ENCODE measurements around the gene GRID2.

DNA sequence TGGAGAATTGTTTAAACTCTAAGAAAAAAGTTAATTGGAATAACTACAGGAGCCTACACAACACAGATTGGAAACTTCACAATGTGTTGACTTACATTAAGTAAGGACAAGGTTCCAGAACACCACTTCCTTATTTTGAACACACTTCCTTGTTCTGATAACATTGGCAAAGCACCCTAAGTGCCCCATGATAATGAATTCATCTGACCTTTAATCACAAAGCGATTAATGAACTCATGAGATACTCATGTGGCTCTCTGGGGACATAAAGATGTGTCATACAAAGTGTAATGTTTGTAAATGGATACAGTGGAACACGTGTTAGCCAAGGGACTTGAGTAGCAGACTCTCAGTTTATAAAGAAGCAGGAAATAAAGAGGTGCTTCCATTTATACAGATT is 1455.7 kb downstream of the GRID2 start:
- TF ChIP-seq ZFP91 (CRISPR knock-in tag; IDR thresholded peaks at IDR 0.05; ENCODE audit: borderline replicate concordance): no peak
- no peak for TF ChIP-seq KDM4B (CRISPR knock-in tag; IDR thresholded peaks at IDR 0.05)
- TF ChIP-seq, protein P1, sequence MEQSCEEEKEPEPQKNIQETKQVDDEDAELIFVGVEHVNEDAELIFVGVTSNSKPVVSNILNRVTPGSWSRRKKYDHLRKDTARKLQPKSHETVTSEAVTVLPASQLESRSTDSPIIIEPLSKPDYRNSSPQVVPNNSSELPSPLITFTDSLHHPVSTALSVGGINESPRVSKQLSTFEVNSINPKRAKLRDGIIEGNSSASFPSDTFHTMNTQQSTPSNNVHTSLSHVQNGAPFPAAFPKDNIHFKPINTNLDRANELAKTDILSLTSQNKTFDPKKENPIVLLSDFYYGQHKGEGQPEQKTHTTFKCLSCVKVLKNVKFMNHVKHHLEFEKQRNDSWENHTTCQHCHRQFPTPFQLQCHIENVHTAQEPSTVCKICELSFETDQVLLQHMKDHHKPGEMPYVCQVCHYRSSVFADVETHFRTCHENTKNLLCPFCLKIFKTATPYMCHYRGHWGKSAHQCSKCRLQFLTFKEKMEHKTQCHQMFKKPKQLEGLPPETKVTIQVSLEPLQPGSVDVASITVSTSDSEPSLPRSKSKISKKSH (CRISPR knock-in tag; IDR thresholded peaks at IDR 0.05; ENCODE audit: borderline replicate concordance): no peak
- TF ChIP-seq, protein P2, sequence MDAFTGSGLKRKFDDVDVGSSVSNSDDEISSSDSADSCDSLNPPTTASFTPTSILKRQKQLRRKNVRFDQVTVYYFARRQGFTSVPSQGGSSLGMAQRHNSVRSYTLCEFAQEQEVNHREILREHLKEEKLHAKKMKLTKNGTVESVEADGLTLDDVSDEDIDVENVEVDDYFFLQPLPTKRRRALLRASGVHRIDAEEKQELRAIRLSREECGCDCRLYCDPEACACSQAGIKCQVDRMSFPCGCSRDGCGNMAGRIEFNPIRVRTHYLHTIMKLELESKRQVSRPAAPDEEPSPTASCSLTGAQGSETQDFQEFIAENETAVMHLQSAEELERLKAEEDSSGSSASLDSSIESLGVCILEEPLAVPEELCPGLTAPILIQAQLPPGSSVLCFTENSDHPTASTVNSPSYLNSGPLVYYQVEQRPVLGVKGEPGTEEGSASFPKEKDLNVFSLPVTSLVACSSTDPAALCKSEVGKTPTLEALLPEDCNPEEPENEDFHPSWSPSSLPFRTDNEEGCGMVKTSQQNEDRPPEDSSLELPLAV (CRISPR knock-in tag; conservative IDR thresholded peaks at IDR 0.05; ENCODE audit: low read depth): no peak
- TF ChIP-seq, protein P3, sequence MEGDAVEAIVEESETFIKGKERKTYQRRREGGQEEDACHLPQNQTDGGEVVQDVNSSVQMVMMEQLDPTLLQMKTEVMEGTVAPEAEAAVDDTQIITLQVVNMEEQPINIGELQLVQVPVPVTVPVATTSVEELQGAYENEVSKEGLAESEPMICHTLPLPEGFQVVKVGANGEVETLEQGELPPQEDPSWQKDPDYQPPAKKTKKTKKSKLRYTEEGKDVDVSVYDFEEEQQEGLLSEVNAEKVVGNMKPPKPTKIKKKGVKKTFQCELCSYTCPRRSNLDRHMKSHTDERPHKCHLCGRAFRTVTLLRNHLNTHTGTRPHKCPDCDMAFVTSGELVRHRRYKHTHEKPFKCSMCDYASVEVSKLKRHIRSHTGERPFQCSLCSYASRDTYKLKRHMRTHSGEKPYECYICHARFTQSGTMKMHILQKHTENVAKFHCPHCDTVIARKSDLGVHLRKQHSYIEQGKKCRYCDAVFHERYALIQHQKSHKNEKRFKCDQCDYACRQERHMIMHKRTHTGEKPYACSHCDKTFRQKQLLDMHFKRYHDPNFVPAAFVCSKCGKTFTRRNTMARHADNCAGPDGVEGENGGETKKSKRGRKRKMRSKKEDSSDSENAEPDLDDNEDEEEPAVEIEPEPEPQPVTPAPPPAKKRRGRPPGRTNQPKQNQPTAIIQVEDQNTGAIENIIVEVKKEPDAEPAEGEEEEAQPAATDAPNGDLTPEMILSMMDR (CRISPR knock-in tag; IDR thresholded peaks at IDR 0.05): no peak
- TF ChIP-seq TFE3 (CRISPR knock-in tag; IDR thresholded peaks at IDR 0.05): no peak
- TF ChIP-seq MYC (CRISPR knock-in tag; IDR thresholded peaks at IDR 0.05; ENCODE audit: borderline replicate concordance): no peak
- no peak for TF ChIP-seq MXD1 (CRISPR knock-in tag; IDR thresholded peaks at IDR 0.05)
- TF ChIP-seq JARID2 (CRISPR knock-in tag; IDR thresholded peaks at IDR 0.05; ENCODE audit: insufficient replicate concordance): no peak
- no peak for TF ChIP-seq KLF9 (CRISPR knock-in tag; IDR thresholded peaks at IDR 0.05; ENCODE audit: low read depth)
- no peak for TF ChIP-seq TOE1 (CRISPR knock-in tag; IDR thresholded peaks at IDR 0.05)
- TF ChIP-seq, protein P4, sequence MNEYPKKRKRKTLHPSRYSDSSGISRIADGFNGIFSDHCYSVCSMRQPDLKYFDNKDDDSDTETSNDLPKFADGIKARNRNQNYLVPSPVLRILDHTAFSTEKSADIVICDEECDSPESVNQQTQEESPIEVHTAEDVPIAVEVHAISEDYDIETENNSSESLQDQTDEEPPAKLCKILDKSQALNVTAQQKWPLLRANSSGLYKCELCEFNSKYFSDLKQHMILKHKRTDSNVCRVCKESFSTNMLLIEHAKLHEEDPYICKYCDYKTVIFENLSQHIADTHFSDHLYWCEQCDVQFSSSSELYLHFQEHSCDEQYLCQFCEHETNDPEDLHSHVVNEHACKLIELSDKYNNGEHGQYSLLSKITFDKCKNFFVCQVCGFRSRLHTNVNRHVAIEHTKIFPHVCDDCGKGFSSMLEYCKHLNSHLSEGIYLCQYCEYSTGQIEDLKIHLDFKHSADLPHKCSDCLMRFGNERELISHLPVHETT (CRISPR knock-in tag; conservative IDR thresholded peaks at IDR 0.05): no peak
- TF ChIP-seq NR3C1 (CRISPR knock-in tag; IDR thresholded peaks at IDR 0.05): no peak
- no peak for TF ChIP-seq RFX5 (IDR thresholded peaks at IDR 0.05; ENCODE audit: low read depth, low read length)

Data from HepG2 (cell line).